ENCODE data around the gene PLEKHH1.

DNA sequence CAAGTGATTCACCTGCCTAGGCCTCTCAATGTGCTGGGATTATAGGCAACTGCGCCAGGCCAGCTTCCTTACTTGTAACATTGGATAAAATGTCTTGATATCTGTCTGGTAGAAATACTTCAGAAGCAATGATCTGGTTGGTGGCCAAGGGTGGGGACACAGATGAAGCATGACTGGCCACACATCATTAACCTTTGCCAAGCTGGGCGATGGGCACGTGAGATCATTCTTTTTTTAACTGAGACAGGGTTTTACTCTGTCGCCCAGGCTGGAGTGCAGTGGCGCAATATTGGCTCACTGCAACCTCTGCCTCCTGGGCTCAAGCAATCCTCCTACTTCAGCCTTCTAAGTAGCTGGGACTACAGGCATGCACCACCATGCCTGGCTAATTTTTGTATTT lies 31.1 kb downstream of the PLEKHH1 start:
- no peak for TF ChIP-seq CTCF (IDR thresholded peaks at IDR 0.05)
- TF ChIP-seq ZFX (IDR thresholded peaks at IDR 0.05; ENCODE audit: borderline replicate concordance) = no peak
